ENCODE results near the gene PSMB3. TPM values are rescaled to one million over a fixed set of nuclear protein-coding genes. Genes with fewer than 3 reads are reported as not detected.

The PSMB3 gene
- 100 to 1,000 TPM; 102 to 129 (median 118) TPM for total RNA-seq
- 148 TPM for total RNA-seq (2013)

DNA sequence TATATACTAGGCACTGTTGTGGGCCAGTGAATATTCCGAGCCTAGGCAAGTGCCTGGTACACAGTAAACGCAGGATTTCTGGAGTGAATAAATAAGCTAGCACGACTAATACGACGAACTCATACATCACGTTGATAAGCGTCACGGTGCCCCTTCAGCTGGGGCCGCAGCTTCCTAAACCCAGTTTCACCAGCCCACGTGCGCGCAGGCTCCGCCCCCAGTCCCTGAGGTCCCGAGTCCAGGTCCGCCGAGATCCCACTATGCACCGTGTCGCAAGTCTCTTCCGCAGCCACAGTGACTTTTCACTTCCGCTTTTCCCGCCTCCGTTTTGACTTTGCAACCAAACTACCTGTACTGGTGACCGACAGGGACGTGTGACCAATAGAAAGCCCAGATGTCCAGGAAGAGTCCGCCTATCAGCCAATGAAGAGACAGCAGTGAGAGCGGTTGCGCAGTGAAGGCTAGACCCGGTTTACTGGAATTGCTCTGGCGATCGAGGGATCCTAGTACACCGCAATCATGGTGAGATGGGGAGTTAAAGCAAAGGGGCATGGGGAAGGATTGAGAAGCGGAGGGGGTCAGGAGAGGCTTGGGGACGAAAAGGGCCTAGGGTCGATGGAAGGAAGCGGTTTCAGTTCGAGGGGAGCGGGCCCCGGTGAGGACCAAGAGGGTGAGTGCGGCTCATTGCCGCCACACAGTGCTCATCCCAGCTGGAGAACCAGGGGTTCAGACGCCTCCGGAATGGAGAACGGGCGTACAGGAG is at the start of gene PSMB3:
Gene PSMB3 (plus strand): TSS at position 434 of the 763 bp plus-strand sequence. CDS start 86 bp downstream, at position 520.
- TF ChIP-seq, protein P1, sequence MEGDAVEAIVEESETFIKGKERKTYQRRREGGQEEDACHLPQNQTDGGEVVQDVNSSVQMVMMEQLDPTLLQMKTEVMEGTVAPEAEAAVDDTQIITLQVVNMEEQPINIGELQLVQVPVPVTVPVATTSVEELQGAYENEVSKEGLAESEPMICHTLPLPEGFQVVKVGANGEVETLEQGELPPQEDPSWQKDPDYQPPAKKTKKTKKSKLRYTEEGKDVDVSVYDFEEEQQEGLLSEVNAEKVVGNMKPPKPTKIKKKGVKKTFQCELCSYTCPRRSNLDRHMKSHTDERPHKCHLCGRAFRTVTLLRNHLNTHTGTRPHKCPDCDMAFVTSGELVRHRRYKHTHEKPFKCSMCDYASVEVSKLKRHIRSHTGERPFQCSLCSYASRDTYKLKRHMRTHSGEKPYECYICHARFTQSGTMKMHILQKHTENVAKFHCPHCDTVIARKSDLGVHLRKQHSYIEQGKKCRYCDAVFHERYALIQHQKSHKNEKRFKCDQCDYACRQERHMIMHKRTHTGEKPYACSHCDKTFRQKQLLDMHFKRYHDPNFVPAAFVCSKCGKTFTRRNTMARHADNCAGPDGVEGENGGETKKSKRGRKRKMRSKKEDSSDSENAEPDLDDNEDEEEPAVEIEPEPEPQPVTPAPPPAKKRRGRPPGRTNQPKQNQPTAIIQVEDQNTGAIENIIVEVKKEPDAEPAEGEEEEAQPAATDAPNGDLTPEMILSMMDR (IDR thresholded peaks at IDR 0.05), result no peak
- H3K27ac Mint-ChIP-seq, result peak within 1 kb of the TSS; percentile 85 to 86
- peak within 1 kb of the TSS; percentile 96 for H3K4me3 Mint-ChIP-seq
- H3K9me3 ChIP-seq (ENCODE audit: control insufficient read depth, insufficient read depth, low read length), result no peaks in the 10 kb centered on the region
- ATAC-seq (peak; percentile 84 to 96 (median 89)), DNase-seq (peak; percentile 83 to 99)
- H3K36me3 Mint-ChIP-seq, result peaks cover 7% of the 10 kb centered on the region
- H3K4me3 ChIP-seq (ENCODE audit: low read length), result peak within 1 kb of the TSS; percentile 80
- H3K27me3 ChIP-seq (ENCODE audit: control insufficient read depth, insufficient read depth, low read length), result peaks cover 28% of the 10 kb centered on the region
- under 1% methylated on average over 44 of the region's 44 CpGs for WGBS (ENCODE audit: insufficient coverage)
- peaks cover 52 to 54% of the 10 kb centered on the region in 2 donors for H3K4me1 Mint-ChIP-seq
- peak within 1 kb of the TSS; percentile 86 for H3K27ac ChIP-seq (ENCODE audit: low read length)
- peaks cover 15% of the 10 kb centered on the region for H3K36me3 ChIP-seq (ENCODE audit: control insufficient read depth, insufficient read depth, low read length)
- peaks cover 23 to 28% of the 10 kb centered on the region in 2 donors for H3K27me3 Mint-ChIP-seq (ENCODE audit: low read depth in 2 of 2)
- peaks cover 58% of the 10 kb centered on the region for H3K4me1 ChIP-seq (ENCODE audit: control insufficient read depth, insufficient read depth, low read length)
- no peaks in the 10 kb centered on the region for H3K9me3 Mint-ChIP-seq
- intact Hi-C loops (cut with micrococcal nuclease), result loop anchor here (1.0 to 10.0 kb wide), 6 partner anchors 24 to 400 kb away; partner anchors contain the start of genes CWC25, MLLT6 and PLXDC1

DNA sequence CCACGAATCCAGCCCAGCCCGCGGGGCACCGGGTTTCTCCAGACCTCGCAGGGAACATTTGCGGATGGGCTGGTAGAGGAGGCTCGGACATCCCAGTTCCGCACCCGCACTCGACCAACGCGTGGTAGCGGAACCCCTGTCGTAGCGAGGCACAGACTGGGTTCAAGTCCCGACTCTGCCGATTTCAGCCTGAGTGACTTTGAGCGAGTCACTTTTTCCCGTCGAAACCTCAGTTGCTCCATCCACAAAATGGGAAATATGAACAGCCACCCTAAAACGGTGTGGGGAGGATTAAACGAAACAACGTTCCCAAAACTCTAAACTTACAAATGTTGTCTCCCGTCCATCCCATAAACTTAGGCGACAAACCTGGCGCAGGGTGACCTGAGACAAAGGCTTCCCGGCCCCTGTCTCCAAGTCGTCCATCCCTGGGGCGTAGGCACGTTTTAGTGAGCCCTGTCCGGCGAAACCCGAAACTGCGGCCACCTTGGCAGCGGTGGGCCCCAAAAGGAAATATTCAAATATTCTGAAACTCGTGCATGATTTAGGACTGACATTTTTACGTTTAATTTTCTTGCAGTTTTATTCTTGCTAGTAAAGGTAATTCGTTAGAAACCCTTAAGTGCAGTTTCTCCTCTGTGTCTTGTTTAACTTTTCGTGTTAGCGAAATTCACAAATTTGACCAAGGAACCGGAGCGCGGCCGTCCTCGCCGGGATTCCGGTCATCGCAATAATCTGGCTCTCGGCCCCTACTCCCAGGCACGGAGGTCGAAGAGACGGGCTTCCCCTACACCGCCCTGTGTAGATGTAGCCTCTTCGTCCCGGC is 49.4 kb upstream of the PSMB3 start:
- Histone ChIP-seq H3K27ac (ENCODE audit: low read length) (peak overlapping the region; percentile 95), H3K27me3 (ENCODE audit: control insufficient read depth, insufficient read depth, low read length) (no peaks in the 10 kb centered on the region), H3K36me3 (ENCODE audit: control insufficient read depth, insufficient read depth, low read length) (peaks cover 8% of the 10 kb centered on the region), H3K4me3 (ENCODE audit: low read length) (peak overlapping the region; percentile 77), H3K4me1 (ENCODE audit: control insufficient read depth, insufficient read depth, low read length) (peaks cover 65% of the 10 kb centered on the region), H3K9me3 (ENCODE audit: control insufficient read depth, insufficient read depth, low read length) (no peaks in the 10 kb centered on the region)
- WGBS (ENCODE audit: insufficient coverage), result 1% methylated on average over 55 of the region's 55 CpGs
- peaks cover 45 to 74% of the 10 kb centered on the region in 2 donors for H3K4me1 Mint-ChIP-seq
- no peaks in the 10 kb centered on the region for H3K9me3 Mint-ChIP-seq
- H3K27ac Mint-ChIP-seq, result peak overlapping the region; percentile 98 to 100
- TF ChIP-seq, protein P1 (IDR thresholded peaks at IDR 0.05), result no peak
- no peak for DNase-seq
- ATAC-seq, result no peak
- intact Hi-C loops (cut with micrococcal nuclease), result loop anchor here (1.0 to 10.0 kb wide), 4 partner anchors 25 to 169 kb away; partner anchors contain the start of genes LASP1 and PSMB3
- no peaks in the 10 kb centered on the region for H3K27me3 Mint-ChIP-seq (ENCODE audit: low read depth in 2 of 2)
- peak overlapping the region; percentile 98 for H3K4me3 Mint-ChIP-seq
- no peaks in the 10 kb centered on the region for H3K36me3 Mint-ChIP-seq

- under 1% methylated on average over 46 of the region's 50 CpGs for WGBS (ENCODE audit: insufficient coverage)
- Mint-ChIP-seq H3K36me3 (no peaks in the 10 kb centered on the region), H3K9me3 (no peaks in the 10 kb centered on the region), H3K4me3 (peak overlapping the region; percentile 98), H3K4me1 (peaks cover 47 to 79% of the 10 kb centered on the region in 2 donors), H3K27ac (peak overlapping the region; percentile 98 to 100), H3K27me3 (ENCODE audit: low read depth in 2 of 2) (no peaks in the 10 kb centered on the region)
- H3K36me3 ChIP-seq (ENCODE audit: control insufficient read depth, insufficient read depth, low read length), result peaks cover 14% of the 10 kb centered on the region
- H3K27me3 ChIP-seq (ENCODE audit: control insufficient read depth, insufficient read depth, low read length), result no peaks in the 10 kb centered on the region
- intact Hi-C loops (cut with micrococcal nuclease), result loop anchor here (2.0 to 10.0 kb wide), 3 partner anchors 27 to 168 kb away; partner anchors contain the start of genes LASP1 and PSMB3
- DNase-seq (peak; percentile 60 to 79), ATAC-seq (peak in 1 of 3 donors; percentile 2)
- H3K27ac ChIP-seq (ENCODE audit: low read length), result peak overlapping the region; percentile 95
- TF ChIP-seq, protein P1 (IDR thresholded peaks at IDR 0.05), result no peak
- H3K9me3 ChIP-seq (ENCODE audit: control insufficient read depth, insufficient read depth, low read length), result no peaks in the 10 kb centered on the region
- peak overlapping the region; percentile 77 for H3K4me3 ChIP-seq (ENCODE audit: low read length)
- H3K4me1 ChIP-seq (ENCODE audit: control insufficient read depth, insufficient read depth, low read length), result peaks cover 67% of the 10 kb centered on the region
Observed at GRCh38 chr17:38703742-38704605, 48.6 kb upstream of the PSMB3 start.

All from natural killer cell (primary cell).